ENCODE data around the gene CACNB4. TPM values are rescaled to one million over a fixed set of nuclear protein-coding genes. Genes with fewer than 3 reads are reported as not detected.

Gene CACNB4
- total RNA-seq, 1 experiment from 2014 or later, result 2.0 TPM

DNA sequence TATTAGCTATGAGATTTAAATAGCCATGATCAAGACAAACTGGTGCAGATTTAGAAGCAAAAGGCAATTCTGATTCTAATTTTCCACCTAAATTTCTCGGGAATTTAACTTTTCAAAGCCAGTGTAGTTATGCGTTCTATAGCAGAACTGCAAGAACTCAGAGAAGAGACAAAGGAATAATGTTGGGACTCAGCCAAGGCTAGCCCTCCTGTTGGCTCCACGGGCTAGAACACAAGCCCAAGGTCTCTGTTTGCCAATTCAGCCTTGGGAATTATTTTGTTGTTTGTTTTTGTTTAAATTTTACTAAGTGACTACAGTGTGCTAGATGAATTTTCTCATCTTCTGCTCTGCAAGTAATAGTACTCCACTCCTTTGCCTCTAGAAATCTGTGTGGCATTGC lies 121.2 kb downstream of the CACNB4 start (continued):
- TF ChIP-seq, protein P1, sequence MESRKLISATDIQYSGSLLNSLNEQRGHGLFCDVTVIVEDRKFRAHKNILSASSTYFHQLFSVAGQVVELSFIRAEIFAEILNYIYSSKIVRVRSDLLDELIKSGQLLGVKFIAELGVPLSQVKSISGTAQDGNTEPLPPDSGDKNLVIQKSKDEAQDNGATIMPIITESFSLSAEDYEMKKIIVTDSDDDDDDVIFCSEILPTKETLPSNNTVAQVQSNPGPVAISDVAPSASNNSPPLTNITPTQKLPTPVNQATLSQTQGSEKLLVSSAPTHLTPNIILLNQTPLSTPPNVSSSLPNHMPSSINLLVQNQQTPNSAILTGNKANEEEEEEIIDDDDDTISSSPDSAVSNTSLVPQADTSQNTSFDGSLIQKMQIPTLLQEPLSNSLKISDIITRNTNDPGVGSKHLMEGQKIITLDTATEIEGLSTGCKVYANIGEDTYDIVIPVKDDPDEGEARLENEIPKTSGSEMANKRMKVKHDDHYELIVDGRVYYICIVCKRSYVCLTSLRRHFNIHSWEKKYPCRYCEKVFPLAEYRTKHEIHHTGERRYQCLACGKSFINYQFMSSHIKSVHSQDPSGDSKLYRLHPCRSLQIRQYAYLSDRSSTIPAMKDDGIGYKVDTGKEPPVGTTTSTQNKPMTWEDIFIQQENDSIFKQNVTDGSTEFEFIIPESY (IDR thresholded peaks at IDR 0.05; ENCODE audit: extremely low read depth, insufficient replicate concordance, low read length), result no peak
- TF ChIP-seq SP1 (IDR thresholded peaks at IDR 0.05; ENCODE audit: low read depth) (no peak), YY1 (IDR thresholded peaks at IDR 0.05; ENCODE audit: extremely low read depth, insufficient replicate concordance, low read depth, low read length) (no peak), CBX3 (IDR thresholded peaks at IDR 0.05; ENCODE audit: low read depth) (no peak), FOSL1 (IDR thresholded peaks at IDR 0.05; ENCODE audit: low read depth) (no peak), EZH2phosphoT487 (IDR thresholded peaks at IDR 0.05; ENCODE audit: borderline replicate concordance) (no peak), TCF7L2 (IDR thresholded peaks at IDR 0.05; ENCODE audit: borderline replicate concordance, extremely low read depth, insufficient read depth, insufficient read length) (no peak), CEBPB (IDR thresholded peaks at IDR 0.05; ENCODE audit: low read depth) (no peak), ZFX (IDR thresholded peaks at IDR 0.05) (no peak), EGR1 (IDR thresholded peaks at IDR 0.05; ENCODE audit: low read depth) (no peak)
- TF ChIP-seq, protein P2, sequence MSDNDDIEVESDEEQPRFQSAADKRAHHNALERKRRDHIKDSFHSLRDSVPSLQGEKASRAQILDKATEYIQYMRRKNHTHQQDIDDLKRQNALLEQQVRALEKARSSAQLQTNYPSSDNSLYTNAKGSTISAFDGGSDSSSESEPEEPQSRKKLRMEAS (IDR thresholded peaks at IDR 0.05), result no peak

DNA sequence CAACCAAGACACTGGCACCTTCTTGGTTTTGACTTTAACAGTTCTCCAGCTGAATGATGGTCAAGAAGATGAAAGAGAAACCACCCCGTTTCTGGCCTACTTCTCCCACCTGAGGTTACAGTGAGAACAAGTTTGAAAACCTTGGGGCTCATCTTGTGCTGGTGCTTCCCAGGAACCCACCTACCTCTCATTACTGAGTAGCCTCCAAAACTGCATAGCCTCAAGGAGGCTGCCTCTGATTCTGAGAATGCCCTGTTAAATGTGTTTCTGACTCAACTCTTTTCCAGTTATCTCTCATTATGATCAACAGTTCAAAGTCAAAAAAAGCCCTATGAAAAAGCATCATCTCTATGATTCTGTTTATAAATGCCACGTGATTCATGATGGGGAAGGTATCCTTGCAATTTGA lies 121.9 kb downstream of the CACNB4 start:
- no peak for TF ChIP-seq RAD21 (IDR thresholded peaks at IDR 0.05; ENCODE audit: low read depth)
- TF ChIP-seq EZH2 (IDR thresholded peaks at IDR 0.05), result no peak
- TF ChIP-seq CBX3 (IDR thresholded peaks at IDR 0.05; ENCODE audit: low read depth), result no peak
- no peak for TF ChIP-seq FOSL1 (IDR thresholded peaks at IDR 0.05; ENCODE audit: low read depth)
- TF ChIP-seq POLR2AphosphoS5 (IDR thresholded peaks at IDR 0.05; ENCODE audit: low read depth, low read length), result no peak
- no peak for TF ChIP-seq SIN3A (IDR thresholded peaks at IDR 0.05; ENCODE audit: low read depth)
- TF ChIP-seq POLR2A (IDR thresholded peaks at IDR 0.05; ENCODE audit: borderline replicate concordance, extremely low read depth, insufficient read depth, insufficient read length), result no peak
- TF ChIP-seq, protein P3, sequence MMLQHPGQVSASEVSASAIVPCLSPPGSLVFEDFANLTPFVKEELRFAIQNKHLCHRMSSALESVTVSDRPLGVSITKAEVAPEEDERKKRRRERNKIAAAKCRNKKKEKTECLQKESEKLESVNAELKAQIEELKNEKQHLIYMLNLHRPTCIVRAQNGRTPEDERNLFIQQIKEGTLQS (IDR thresholded peaks at IDR 0.05), result no peak
- TF ChIP-seq SP1 (IDR thresholded peaks at IDR 0.05; ENCODE audit: low read depth), result no peak
- TF ChIP-seq, protein P4, sequence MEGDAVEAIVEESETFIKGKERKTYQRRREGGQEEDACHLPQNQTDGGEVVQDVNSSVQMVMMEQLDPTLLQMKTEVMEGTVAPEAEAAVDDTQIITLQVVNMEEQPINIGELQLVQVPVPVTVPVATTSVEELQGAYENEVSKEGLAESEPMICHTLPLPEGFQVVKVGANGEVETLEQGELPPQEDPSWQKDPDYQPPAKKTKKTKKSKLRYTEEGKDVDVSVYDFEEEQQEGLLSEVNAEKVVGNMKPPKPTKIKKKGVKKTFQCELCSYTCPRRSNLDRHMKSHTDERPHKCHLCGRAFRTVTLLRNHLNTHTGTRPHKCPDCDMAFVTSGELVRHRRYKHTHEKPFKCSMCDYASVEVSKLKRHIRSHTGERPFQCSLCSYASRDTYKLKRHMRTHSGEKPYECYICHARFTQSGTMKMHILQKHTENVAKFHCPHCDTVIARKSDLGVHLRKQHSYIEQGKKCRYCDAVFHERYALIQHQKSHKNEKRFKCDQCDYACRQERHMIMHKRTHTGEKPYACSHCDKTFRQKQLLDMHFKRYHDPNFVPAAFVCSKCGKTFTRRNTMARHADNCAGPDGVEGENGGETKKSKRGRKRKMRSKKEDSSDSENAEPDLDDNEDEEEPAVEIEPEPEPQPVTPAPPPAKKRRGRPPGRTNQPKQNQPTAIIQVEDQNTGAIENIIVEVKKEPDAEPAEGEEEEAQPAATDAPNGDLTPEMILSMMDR (IDR thresholded peaks at IDR 0.05 in 2 of 3, conservative IDR thresholded peaks at IDR 0.05 in 1 of 3; ENCODE audit: borderline replicate concordance in 1 of 3, insufficient read depth in 1 of 3, low read depth in 2 of 3, low read length in 2 of 3), result no peak
- TF ChIP-seq TCF7L2 (IDR thresholded peaks at IDR 0.05; ENCODE audit: borderline replicate concordance, extremely low read depth, insufficient read depth, insufficient read length), result no peak
- TF ChIP-seq ELF1 (IDR thresholded peaks at IDR 0.05; ENCODE audit: borderline replicate concordance, low read depth), result no peak
- TF ChIP-seq ZNF274 (IDR thresholded peaks at IDR 0.05; ENCODE audit: low read depth, low read length), result no peak
- ChIA-PET RAD21 (ENCODE audit: low non-redundant PET in 1 of 2, low total read pairs in 2 of 2, uncharacterized antibody in 2 of 2, unreplicated experiment in 2 of 2) (no interaction called here), POLR2A (no interaction called here), CTCF (no interaction called here)
- Histone ChIP-seq H3K79me2 (ENCODE audit: insufficient read depth, low read length) (no peaks in the 10 kb centered on the region), H3K4me3 (replicated peaks in 1 of 2; ENCODE audit: low read depth in 1 of 2, low read length in 2 of 2) (no peak overlapping the region), H3K9ac (ENCODE audit: low read length) (no peak overlapping the region), H3K4me2 (ENCODE audit: low read length) (no peak overlapping the region), H3K27me3 (ENCODE audit: insufficient read depth, low read length) (no peaks in the 10 kb centered on the region), H4K20me1 (ENCODE audit: insufficient read depth) (no peaks in the 10 kb centered on the region), H3K9me2 (ENCODE audit: insufficient read depth) (no peaks in the 10 kb centered on the region), H3K9me3 (ENCODE audit: control insufficient read depth in 1 of 2, insufficient read depth in 1 of 2, low read depth in 1 of 2, low read length in 2 of 2) (no peaks in the 10 kb centered on the region), H3K36me3 (ENCODE audit: control insufficient read depth in 1 of 2, insufficient read depth in 2 of 2, low read length in 2 of 2) (no peaks in the 10 kb centered on the region), H3K4me1 (ENCODE audit: control insufficient read depth in 1 of 2, insufficient read depth in 2 of 2, low read length in 2 of 2) (no peaks in the 10 kb centered on the region), H3K27ac (ENCODE audit: low read depth, low read length) (no peak overlapping the region), H2AFZ (ENCODE audit: low read depth, low read length, poor library complexity, severe bottlenecking) (no peak overlapping the region)
- ATAC-seq, result no peak
- intact Hi-C loops (cut with micrococcal nuclease), result no loop called here
- no TSS peak for BruUV-seq (replicated peaks)
- no peak for DNase-seq (ENCODE audit: low read depth, low spot score)

Measured in HCT116 (cell line).